DOHH2 (cell line): ENCODE data around the gene C1orf105.

Experiments
- H3F3A ChIP-seq: fragments of 200-600 bp; sonication (generic), shearing (Covaris generic); 2 replicates; pipeline ENCODE4 v1.6.0; 2016; ENCODE audit warnings: antibody characterized with exemption, mild to moderate bottlenecking; ENCODE audit not compliant: control insufficient read depth, insufficient read depth
- H3K27ac ChIP-seq: fragments of 200-600 bp; sonication (generic); 2 replicates; pipeline ENCODE4 v1.5.1; 2014; ENCODE audit warnings: low read depth, mild to moderate bottlenecking, low read length, moderate library complexity
- H3K27me3 ChIP-seq: fragments of 200-600 bp; sonication (generic); 2 replicates; pipeline ENCODE4 v1.6.1; 2014; ENCODE audit warnings: mild to moderate bottlenecking, low read length, mixed read lengths; ENCODE audit not compliant: control insufficient read depth
- H3K36me3 ChIP-seq: fragments of 200-600 bp; sonication (generic); 2 replicates; pipeline ENCODE4 v1.6.1; 2014; ENCODE audit warnings: mild to moderate bottlenecking, low read length, moderate library complexity, mixed read lengths; ENCODE audit not compliant: control insufficient read depth
- H3K4me1 ChIP-seq: fragments of 200-600 bp; sonication (generic); 2 replicates; pipeline ENCODE4 v1.6.1; 2014; ENCODE audit warnings: mild to moderate bottlenecking, low read length, mixed read lengths; ENCODE audit not compliant: control insufficient read depth
- H3K4me2 ChIP-seq: fragments of 200-600 bp; sonication (generic); 2 replicates; pipeline ENCODE4 v1.6.0; 2014; ENCODE audit warnings: mild to moderate bottlenecking, low read length, moderate library complexity
- H3K4me3 ChIP-seq: fragments of 200-600 bp; sonication (generic); 2 replicates; pipeline ENCODE4 v1.5.1; 2014; ENCODE audit warnings: mild to moderate bottlenecking, low read length, mixed read lengths
- H3K79me2 ChIP-seq: fragments of 200-600 bp; sonication (generic); 2 replicates; pipeline ENCODE4 v1.6.1; 2014; ENCODE audit warnings: mild to moderate bottlenecking, low read length, mixed read lengths; ENCODE audit not compliant: control insufficient read depth
- H3K9me2 ChIP-seq: fragments of 200-600 bp; sonication (generic); replicated peaks from 2 replicates; pipeline ENCODE4 v1.6.1; 2014; ENCODE audit warnings: mild to moderate bottlenecking, low read length, mixed read lengths; ENCODE audit not compliant: control insufficient read depth
- H3K9me3 ChIP-seq: fragments of 200-600 bp; sonication (generic); 2 replicates; pipeline ENCODE4 v1.6.1; 2014; ENCODE audit warnings: antibody characterized with exemption, low read length, mixed read lengths; ENCODE audit not compliant: control insufficient read depth, insufficient read depth
- H4K20me1 ChIP-seq: fragments of 200-600 bp; sonication (generic); 2 replicates; pipeline ENCODE4 v1.6.0; 2014; ENCODE audit warnings: low read depth, mild to moderate bottlenecking, antibody characterized with exemption, low read length, moderate library complexity; ENCODE audit not compliant: control insufficient read depth, insufficient read depth
- EZH2phosphoT487 ChIP-seq: fragments of 200-600 bp; sonication (generic); IDR thresholded peaks from 2 replicates; pipeline ENCODE4 v1.6.1; 2017; ENCODE audit warnings: borderline replicate concordance, mild to moderate bottlenecking, antibody characterized with exemption, low read length, moderate library complexity, mixed read lengths
- TF ChIP-seq, protein P1 (sequence below): fragments of 200-600 bp; sonication (generic); IDR thresholded peaks from one replicate; pipeline ENCODE4 v1.5.1; 2014; ENCODE audit warnings: antibody characterized with exemption, mild to moderate bottlenecking, low read depth, low read length; ENCODE audit not compliant: poor library complexity, severe bottlenecking

The C1orf105 gene

GRCh38 chr1:172406968-172407367, 13.5 kb upstream of the C1orf105 start:
- no peaks in the 10 kb centered on the region for H3K9me3 ChIP-seq
- no peaks in the 10 kb centered on the region for H3K4me1 ChIP-seq
- TF ChIP-seq, protein P1, sequence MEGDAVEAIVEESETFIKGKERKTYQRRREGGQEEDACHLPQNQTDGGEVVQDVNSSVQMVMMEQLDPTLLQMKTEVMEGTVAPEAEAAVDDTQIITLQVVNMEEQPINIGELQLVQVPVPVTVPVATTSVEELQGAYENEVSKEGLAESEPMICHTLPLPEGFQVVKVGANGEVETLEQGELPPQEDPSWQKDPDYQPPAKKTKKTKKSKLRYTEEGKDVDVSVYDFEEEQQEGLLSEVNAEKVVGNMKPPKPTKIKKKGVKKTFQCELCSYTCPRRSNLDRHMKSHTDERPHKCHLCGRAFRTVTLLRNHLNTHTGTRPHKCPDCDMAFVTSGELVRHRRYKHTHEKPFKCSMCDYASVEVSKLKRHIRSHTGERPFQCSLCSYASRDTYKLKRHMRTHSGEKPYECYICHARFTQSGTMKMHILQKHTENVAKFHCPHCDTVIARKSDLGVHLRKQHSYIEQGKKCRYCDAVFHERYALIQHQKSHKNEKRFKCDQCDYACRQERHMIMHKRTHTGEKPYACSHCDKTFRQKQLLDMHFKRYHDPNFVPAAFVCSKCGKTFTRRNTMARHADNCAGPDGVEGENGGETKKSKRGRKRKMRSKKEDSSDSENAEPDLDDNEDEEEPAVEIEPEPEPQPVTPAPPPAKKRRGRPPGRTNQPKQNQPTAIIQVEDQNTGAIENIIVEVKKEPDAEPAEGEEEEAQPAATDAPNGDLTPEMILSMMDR: no peak
- no peak for TF ChIP-seq EZH2phosphoT487
- no peak overlapping the region for H3K27ac ChIP-seq
- H3K27me3 ChIP-seq: no peaks in the 10 kb centered on the region
- no peaks in the 10 kb centered on the region for H3F3A ChIP-seq
- H3K36me3 ChIP-seq: no peaks in the 10 kb centered on the region
- H3K9me2 ChIP-seq: no peaks in the 10 kb centered on the region
- H3K4me2 ChIP-seq: no peak overlapping the region
- H3K4me3 ChIP-seq: no peak overlapping the region
- H4K20me1 ChIP-seq: no peaks in the 10 kb centered on the region
- no peaks in the 10 kb centered on the region for H3K79me2 ChIP-seq

DNA sequence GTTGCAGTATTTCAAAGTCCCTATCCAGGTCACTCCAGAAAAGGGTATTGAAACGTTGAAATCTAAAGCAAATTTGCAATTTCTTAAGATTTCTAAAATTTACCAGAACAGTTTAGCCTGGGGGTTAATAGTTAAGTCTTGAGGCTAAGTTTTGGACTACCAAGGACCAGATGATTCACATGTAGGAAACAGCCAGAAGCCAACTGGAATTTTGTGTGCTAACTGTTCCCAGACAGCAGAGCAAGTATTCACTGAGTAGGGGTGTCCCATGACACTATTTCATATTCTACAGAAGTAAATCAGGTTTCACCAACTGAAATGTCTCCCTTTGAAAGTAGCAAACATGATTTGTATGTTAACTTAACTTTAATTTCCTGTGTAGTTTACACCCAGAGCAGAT, 11.5 kb upstream of the C1orf105 start:
- no peaks in the 10 kb centered on the region for H3F3A ChIP-seq
- no peak for TF ChIP-seq EZH2phosphoT487
- TF ChIP-seq, protein P1: no peak
- H3K9me2 ChIP-seq: no peaks in the 10 kb centered on the region
- no peaks in the 10 kb centered on the region for H4K20me1 ChIP-seq
- no peaks in the 10 kb centered on the region for H3K9me3 ChIP-seq
- H3K27ac ChIP-seq: no peak overlapping the region
- no peaks in the 10 kb centered on the region for H3K4me1 ChIP-seq
- H3K79me2 ChIP-seq: no peaks in the 10 kb centered on the region
- H3K4me2 ChIP-seq: no peak overlapping the region
- no peaks in the 10 kb centered on the region for H3K27me3 ChIP-seq
- no peaks in the 10 kb centered on the region for H3K36me3 ChIP-seq
- H3K4me3 ChIP-seq: no peak overlapping the region

GRCh38 chr1:172410027-172410426, 10.5 kb upstream of the C1orf105 start:
- Histone ChIP-seq H3K9me3 (no peaks in the 10 kb centered on the region), H3F3A (no peaks in the 10 kb centered on the region), H3K4me3 (no peak overlapping the region), H3K4me2 (no peak overlapping the region), H4K20me1 (no peaks in the 10 kb centered on the region), H3K9me2 (no peaks in the 10 kb centered on the region), H3K27me3 (no peaks in the 10 kb centered on the region), H3K36me3 (no peaks in the 10 kb centered on the region), H3K27ac (no peak overlapping the region), H3K4me1 (no peaks in the 10 kb centered on the region), H3K79me2 (no peaks in the 10 kb centered on the region)
- TF ChIP-seq, protein P1: no peak
- no peak for TF ChIP-seq EZH2phosphoT487

DNA sequence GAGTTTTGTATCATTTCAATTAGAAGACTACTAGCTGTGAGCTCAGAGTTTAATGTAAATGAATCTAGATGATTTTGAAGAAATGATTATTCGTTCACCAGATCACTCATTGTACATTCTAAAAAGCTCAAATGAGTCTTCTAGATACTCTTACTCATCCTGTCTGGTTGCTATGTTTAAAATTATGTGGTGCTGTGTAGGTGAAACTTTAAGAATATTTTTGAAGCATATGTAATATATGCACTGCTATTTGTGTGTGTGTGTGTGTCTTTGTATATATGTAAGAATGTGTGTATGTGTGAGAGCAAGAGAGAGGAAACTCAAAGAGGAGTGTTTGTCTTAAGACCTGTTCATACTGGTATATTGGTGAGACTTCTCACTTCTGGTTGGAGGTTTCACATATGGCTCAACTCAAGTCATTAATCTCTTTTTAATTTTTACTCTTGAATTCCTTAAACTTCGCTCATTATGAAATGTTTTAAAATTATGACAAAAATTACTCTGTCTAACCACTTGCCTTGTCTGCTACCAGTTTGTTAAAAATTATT, 8.6 kb upstream of the C1orf105 start:
- TF ChIP-seq EZH2phosphoT487: no peak
- TF ChIP-seq, protein P1: no peak
- no peak overlapping the region for H3K27ac ChIP-seq
- H3K4me3 ChIP-seq: no peak overlapping the region
- no peaks in the 10 kb centered on the region; the same call in 1 of the 2 replicates for H3K27me3 ChIP-seq
- no peaks in the 10 kb centered on the region for H3K9me2 ChIP-seq
- H3K4me2 ChIP-seq: no peak overlapping the region
- H3K79me2 ChIP-seq: no peaks in the 10 kb centered on the region
- no peaks in the 10 kb centered on the region for H3K9me3 ChIP-seq
- H3F3A ChIP-seq: no peaks in the 10 kb centered on the region
- no peaks in the 10 kb centered on the region for H3K36me3 ChIP-seq
- no peaks in the 10 kb centered on the region for H4K20me1 ChIP-seq
- H3K4me1 ChIP-seq: no peaks in the 10 kb centered on the region
